Measurements from ENCODE around the gene RAPGEF1.

GRCh38 chr9:131603199-131603598 lies 136.7 kb downstream of the RAPGEF1 start:
- TF ChIP-seq ARID2 (IDR thresholded peaks at IDR 0.05) (no peak), PPARD (CRISPR knock-in tag; IDR thresholded peaks at IDR 0.05) (no peak), MYBL2 (IDR thresholded peaks at IDR 0.05; ENCODE audit: low read depth) (no peak), MYBL2 (CRISPR knock-in tag; IDR thresholded peaks at IDR 0.05; ENCODE audit: borderline replicate concordance) (no peak), CTCF (IDR thresholded peaks at IDR 0.05 in 2 of 3, conservative IDR thresholded peaks at IDR 0.05 in 1 of 3; ENCODE audit: insufficient read depth in 2 of 3, low read depth in 1 of 3, low read length in 3 of 3) (no peak), ZHX1 (conservative IDR thresholded peaks at IDR 0.05; ENCODE audit: low read length) (no peak), USF2 (CRISPR knock-in tag; IDR thresholded peaks at IDR 0.05) (no peak), GATAD2B (IDR thresholded peaks at IDR 0.05; ENCODE audit: borderline replicate concordance) (no peak), ZNF121 (CRISPR knock-in tag; conservative IDR thresholded peaks at IDR 0.05) (no peak), PRPF4 (IDR thresholded peaks at IDR 0.05; ENCODE audit: insufficient read depth, low read depth, low read length, poor library complexity, severe bottlenecking) (no peak), PHF8 (IDR thresholded peaks at IDR 0.05; ENCODE audit: borderline replicate concordance, low read length) (no peak), EZH2 (IDR thresholded peaks at IDR 0.05; ENCODE audit: borderline replicate concordance, low read depth, low read length) (no peak), ZNF766 (CRISPR knock-in tag; conservative IDR thresholded peaks at IDR 0.05) (no peak)
- TF ChIP-seq, protein P1, sequence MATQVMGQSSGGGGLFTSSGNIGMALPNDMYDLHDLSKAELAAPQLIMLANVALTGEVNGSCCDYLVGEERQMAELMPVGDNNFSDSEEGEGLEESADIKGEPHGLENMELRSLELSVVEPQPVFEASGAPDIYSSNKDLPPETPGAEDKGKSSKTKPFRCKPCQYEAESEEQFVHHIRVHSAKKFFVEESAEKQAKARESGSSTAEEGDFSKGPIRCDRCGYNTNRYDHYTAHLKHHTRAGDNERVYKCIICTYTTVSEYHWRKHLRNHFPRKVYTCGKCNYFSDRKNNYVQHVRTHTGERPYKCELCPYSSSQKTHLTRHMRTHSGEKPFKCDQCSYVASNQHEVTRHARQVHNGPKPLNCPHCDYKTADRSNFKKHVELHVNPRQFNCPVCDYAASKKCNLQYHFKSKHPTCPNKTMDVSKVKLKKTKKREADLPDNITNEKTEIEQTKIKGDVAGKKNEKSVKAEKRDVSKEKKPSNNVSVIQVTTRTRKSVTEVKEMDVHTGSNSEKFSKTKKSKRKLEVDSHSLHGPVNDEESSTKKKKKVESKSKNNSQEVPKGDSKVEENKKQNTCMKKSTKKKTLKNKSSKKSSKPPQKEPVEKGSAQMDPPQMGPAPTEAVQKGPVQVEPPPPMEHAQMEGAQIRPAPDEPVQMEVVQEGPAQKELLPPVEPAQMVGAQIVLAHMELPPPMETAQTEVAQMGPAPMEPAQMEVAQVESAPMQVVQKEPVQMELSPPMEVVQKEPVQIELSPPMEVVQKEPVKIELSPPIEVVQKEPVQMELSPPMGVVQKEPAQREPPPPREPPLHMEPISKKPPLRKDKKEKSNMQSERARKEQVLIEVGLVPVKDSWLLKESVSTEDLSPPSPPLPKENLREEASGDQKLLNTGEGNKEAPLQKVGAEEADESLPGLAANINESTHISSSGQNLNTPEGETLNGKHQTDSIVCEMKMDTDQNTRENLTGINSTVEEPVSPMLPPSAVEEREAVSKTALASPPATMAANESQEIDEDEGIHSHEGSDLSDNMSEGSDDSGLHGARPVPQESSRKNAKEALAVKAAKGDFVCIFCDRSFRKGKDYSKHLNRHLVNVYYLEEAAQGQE (IDR thresholded peaks at IDR 0.05; ENCODE audit: borderline replicate concordance) = no peak
- TF ChIP-seq, protein P1 (CRISPR knock-in tag; IDR thresholded peaks at IDR 0.05; ENCODE audit: low read depth) = no peak
- TF ChIP-seq, protein P2, sequence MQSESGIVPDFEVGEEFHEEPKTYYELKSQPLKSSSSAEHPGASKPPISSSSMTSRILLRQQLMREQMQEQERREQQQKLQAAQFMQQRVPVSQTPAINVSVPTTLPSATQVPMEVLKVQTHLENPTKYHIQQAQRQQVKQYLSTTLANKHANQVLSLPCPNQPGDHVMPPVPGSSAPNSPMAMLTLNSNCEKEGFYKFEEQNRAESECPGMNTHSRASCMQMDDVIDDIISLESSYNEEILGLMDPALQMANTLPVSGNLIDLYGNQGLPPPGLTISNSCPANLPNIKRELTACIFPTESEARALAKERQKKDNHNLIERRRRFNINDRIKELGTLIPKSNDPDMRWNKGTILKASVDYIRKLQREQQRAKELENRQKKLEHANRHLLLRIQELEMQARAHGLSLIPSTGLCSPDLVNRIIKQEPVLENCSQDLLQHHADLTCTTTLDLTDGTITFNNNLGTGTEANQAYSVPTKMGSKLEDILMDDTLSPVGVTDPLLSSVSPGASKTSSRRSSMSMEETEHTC (IDR thresholded peaks at IDR 0.05) = no peak
